Caki2 (cell line): ENCODE measurements around the gene CDC40. TPM values are rescaled to one million over a fixed set of nuclear protein-coding genes. Genes with fewer than 3 reads are reported as not detected.
"Not testable (repeated sequence)": the region's sequence is repeated elsewhere in the genome, so short reads cannot be mapped to it uniquely, and the experiment has no call there.

ENCODE experiments used
- DNase-seq: peaks from one replicate; pipeline ENCODE4 v3.0.0-alpha.2; 2015; ENCODE audit warnings: low read depth
- in situ Hi-C: cut with HindIII; loops from 2 replicates; pipeline ENCODE4 v1.10.0; 2016; ENCODE audit warnings: low sequenced_read_pairs, low pct_unique_long_range_greater_than_20kb, mixed read lengths
- total RNA-seq: library from RNA; depleted of rRNA; stranded (reverse); fragments of >200 nt; shearing (Covaris generic); gene quantifications from 2 replicates; pipeline ENCODE4 v1.2.3, GENCODE V29; 2014; ENCODE audit warnings: low replicate concordance; rRNA removed

Gene CDC40
- total RNA-seq, 1 experiment from 2014 or later: 15.1 TPM

GRCh38 chr6:110250838-110251237, 70.6 kb downstream of the CDC40 start:
- in situ Hi-C loops: no loop called here
- no peak for DNase-seq

DNA sequence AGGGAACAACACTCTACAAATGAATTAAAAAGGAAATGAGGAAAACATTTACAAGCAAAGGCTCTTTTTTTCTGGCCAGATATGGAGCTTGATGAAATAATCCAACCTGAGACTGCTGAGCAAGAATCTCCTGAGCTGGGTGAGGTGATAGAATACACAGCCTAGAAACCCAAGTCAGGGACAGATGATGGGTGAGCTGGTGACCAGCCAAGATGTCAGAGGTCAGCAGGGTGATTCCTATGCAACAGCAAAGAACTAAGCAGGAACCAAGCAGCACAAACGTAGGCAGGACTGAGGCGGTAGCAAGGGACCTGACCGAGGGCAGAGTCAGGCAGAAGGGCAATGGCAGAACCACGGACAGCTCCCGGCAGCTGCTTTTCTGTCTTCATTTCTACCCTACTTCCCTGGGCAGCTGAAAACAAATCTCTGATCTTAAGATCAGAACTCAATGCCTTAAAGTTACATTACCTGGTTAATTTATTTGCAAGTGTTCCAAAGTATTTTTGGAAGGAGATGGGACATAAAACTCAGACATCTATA, 75.1 kb downstream of the CDC40 start:
- DNase-seq: peak; percentile 18
- in situ Hi-C loops: no loop called here

GRCh38 chr6:110256366-110256765, 76.1 kb downstream of the CDC40 start:
- in situ Hi-C loops: no loop called here
- DNase-seq: no peak

DNA sequence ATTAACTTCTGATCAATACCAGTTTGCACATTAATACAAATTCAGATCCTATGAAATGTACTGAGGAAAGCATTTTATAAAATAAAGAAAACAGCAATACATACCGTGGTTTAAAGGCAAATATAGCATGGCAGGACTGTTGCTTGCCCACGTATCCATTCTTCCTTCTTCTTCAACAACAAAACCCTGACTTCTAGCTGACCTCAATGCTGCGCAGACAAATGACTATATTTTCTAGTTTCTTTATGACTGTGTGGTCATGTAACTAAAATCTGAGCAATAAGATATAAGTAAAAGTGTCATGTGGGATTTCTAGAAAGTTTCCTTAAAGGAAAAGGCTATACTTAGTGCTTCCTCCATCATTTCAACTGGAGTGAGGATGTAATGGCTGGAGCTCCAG, 85.0 kb downstream of the CDC40 start:
- in situ Hi-C loops: no loop called here
- DNase-seq: no peak

DNA sequence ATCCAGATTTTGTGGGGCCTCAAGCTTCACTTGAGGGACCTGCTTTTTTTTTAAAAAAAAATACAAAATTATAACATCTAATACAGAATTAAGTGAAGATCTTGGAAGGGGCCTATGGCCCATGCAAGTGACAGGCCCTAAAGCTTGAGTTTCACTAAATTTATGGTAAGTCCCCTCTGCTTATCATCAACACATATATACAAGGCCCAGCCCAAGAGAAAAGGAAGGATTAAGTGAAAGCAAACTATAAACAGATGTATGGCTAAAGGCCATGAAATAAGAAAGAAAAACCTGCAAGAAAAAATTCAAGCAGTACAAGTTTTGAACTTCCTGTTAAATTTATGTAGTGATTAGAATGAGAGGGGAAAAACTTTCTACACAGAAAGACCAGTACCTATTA, 86.8 kb downstream of the CDC40 start:
- DNase-seq: no peak
- in situ Hi-C loops: no loop called here

DNA sequence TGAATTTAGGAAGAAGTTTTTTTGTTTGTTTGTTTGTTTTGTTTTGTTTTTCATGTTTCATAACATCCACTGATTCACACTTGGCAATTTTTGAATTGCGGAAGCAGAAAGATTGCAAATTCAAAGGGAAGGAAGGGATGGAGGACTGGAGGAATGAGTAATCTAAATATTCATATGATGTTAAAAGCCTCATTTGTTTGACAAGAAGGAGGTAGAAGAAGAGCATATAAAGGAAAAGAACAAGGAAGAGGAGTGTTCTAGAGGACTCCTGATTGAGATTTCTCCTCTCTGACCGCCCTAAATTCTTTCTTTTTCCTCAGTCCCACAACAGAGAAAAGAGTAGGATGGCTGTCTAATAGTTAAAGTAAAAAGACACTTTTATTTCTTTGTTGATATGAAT, 89.4 kb downstream of the CDC40 start:
- in situ Hi-C loops: no loop called here
- no peak for DNase-seq

DNA sequence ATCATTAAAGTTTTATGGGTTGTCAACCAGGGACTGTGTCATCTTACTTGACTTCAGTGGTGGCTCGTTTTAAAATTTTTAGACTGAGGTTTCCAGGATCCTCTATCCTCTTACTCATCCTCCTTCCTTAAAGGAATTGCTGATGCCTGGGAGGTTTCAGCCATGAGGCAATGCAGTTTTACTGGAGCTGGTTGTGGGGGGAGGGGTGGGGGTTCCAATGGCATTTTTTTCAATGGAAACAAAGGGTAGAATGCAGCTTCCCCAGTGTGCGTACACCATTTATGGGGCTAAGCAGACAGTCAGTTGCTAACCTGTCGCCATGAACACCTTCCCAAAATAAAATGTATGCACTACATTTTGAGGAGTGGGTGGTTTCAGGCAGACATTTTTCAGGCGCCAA, 89.9 kb downstream of the CDC40 start:
- in situ Hi-C loops: no loop called here

GRCh38 chr6:110271732-110272022, 91.5 kb downstream of the CDC40 start:
- no peak for DNase-seq
- in situ Hi-C loops: no loop called here

More for the DNA sequence above, 89.9 kb downstream of the CDC40 start:
- no peak for DNase-seq

- DNase-seq, in situ Hi-C loops: not testable (repeated sequence)
Measured at GRCh38 chr6:110272781-110273180, 92.6 kb downstream of the CDC40 start.

- in situ Hi-C loops: no loop called here
- DNase-seq: no peak
Measured at GRCh38 chr6:110277100-110277665, 97.0 kb downstream of the CDC40 start.

Other genes with a start within 250 kb of the CDC40 start
- gene GPR6, start 202.1 kb upstream of the CDC40 start, total RNA-seq: not detected in 2 replicates
- 21.9 and 26.5 TPM in 2 replicates for gene WASF1, start 757 bp upstream of the CDC40 start, total RNA-seq
- gene METTL24, start 177.9 kb downstream of the CDC40 start, total RNA-seq: not detected in 2 replicates
- gene DDO, start 235.1 kb downstream of the CDC40 start, total RNA-seq: 2.1 and 6.9 TPM in 2 replicates